Activated CD4-positive, alpha-beta T cell treated with anti-CD3 and anti-CD28 coated beads, Interleukin-2, amount 50 U/mL, for 48 hours (primary cell): Measurements from ENCODE around the gene LENG8.
"Not testable (repeated sequence)": the region's sequence is repeated elsewhere in the genome, so short reads cannot be mapped to it uniquely, and the experiment has no call there.

Experiments used
- DNase-seq, 2 experiments: peaks; one replicate each; pipeline ENCODE4 v3.0.0-alpha.2; 2020

The LENG8 gene

DNA sequence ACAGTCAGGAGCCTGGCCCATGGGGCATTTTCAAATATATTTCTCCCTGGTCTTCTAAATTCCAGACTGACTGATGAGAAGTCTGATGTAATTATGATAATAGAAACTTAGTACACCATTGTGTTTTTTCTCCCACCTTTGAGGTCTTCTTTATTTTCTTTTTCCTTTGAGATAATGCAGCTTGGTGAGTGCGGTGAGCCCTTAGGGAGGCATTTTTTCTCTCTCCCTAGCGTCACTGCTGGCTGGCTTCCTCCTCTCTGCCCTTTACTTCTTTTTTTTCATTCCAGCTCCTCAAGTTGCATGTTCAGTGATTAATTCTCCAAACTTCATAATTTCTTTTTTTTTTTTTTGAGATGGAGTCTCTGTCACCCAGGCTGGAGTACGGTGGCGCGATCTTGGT, 36.9 kb downstream of the LENG8 start:
- DNase-seq: no peak

- DNase-seq: no peak
Measured at GRCh38 chr19:54489341-54489740, 40.3 kb downstream of the LENG8 start.

GRCh38 chr19:54489766-54490165, 40.8 kb downstream of the LENG8 start:
- DNase-seq: no peak

GRCh38 chr19:54492568-54492967, 43.6 kb downstream of the LENG8 start:
- DNase-seq: no peak

GRCh38 chr19:54493056-54493455, 44.1 kb downstream of the LENG8 start:
- not testable (repeated sequence) for DNase-seq

DNA sequence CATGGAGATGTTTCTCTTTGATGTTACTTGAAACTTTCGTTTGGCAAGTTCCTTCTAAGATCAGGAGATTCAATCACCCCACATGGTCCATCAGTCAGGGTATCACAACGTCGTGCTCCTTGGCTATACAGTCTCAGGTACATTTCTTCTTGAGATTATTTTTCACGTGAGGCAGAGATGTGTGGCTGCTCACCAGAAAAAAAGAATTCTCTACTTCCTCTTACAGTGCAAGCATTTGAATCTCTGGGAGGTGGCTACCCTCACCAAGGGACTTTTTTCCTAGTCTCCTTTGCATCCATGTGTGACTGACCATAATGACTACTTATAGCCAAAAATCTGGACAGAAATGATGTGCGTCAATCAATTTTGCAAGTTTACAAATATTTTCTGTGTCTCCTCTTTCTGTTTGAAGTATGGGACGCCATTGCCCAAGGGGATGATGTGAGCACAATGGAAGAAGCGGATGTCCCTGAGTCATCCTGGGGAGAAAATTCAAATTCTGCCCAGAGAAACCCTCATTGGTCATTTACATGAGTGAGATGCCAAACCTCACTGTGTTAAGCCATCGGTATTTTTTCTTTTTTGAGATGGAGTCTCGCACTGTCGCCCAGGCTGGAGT, 45.1 kb downstream of the LENG8 start:
- no peak for DNase-seq

GRCh38 chr19:54495284-54495683, 46.3 kb downstream of the LENG8 start:
- not testable (repeated sequence) for DNase-seq

- peak in 1 of 2 experiments; percentile 9 for DNase-seq
Measured at GRCh38 chr19:54497747-54498450, 48.9 kb downstream of the LENG8 start.

DNA sequence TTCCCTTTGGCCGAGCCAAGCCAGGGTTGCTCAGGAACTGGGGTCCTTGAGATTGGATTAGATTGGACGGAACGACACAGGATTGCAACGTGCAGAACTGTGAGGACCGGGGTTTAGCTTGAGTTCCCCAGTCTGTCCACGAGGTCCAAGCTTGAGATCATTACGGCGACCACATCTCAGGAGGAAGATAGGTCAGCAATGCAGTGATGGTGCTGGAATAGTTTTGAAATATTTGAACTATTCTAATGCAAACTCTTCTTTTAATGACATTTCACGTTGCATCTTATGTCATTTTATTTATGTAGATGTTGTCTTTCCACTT, 49.4 kb downstream of the LENG8 start:
- DNase-seq: not testable (repeated sequence)

DNA sequence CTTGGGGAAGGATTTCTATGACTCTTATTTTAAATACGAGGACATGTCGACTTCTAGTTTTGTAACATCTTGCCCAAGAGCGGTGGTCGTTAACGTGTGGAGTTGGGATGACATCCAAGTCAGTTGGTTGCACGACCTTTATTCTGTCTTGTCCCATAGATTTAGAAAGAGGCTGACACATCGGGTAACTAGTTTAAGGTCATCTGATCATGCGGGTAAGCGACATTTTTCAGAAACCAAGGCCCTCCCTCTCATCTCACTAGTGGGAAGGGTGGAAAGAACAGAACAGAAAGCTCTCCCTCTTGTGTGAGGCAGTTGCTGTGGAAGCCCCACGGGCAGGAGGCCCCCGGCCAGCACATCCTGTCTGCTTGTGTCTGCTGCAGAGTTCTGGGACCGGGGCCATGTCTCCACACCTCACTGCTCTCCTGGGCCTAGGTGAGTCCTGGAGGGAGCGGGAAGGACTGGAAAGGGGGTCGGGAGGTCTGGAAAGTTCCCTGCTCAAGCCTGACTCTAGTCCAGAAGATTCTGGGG, 53.6 kb downstream of the LENG8 start, which contains the start of gene LAIR2:
LAIR2 (plus strand) TSS at position 314 of the 531 bp plus-strand sequence; CDS start at position 402, 88 bp downstream.
- no peak for DNase-seq

DNA sequence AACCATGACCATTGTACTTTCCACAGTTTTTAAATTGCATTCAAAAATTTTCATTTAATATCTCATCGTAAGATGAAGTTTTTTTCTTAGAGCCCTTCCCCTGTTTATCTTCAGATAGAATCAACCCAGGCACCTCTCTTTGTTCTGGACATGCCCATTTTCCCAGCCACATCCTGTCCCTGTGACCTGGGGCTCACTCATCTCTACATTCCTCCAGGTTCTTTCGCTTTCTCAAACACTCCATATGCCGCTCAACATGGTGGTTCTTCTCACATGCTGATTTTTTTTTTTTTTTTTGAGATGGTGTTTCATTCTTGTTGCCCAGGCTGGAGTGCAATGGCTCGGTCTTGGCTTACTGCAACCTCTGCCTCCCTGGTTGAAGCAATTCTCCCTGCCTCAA, 56.5 kb downstream of the LENG8 start:
- not testable (repeated sequence) for DNase-seq

DNA sequence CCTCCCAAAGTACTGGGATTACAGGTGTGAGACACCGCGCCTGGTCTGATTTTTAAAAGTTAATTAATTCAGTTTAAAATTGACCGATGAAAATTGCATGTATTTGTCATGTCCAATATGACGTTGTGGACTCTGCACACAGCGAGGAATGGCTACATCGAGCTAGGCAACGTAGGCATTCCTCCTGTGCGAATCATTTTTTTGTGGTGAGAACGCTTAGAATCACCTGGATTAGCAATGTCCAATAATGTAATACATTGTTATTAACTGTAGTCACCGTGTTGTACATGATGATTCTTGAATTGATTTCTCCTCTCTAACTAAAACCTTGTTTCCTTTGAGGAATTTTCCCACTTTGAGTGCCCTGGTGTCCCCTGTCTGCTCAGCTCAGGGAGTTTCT, 57.1 kb downstream of the LENG8 start:
- DNase-seq: no peak

- not testable (repeated sequence) for DNase-seq
Measured at GRCh38 chr19:54507038-54507717, 58.2 kb downstream of the LENG8 start.

DNA sequence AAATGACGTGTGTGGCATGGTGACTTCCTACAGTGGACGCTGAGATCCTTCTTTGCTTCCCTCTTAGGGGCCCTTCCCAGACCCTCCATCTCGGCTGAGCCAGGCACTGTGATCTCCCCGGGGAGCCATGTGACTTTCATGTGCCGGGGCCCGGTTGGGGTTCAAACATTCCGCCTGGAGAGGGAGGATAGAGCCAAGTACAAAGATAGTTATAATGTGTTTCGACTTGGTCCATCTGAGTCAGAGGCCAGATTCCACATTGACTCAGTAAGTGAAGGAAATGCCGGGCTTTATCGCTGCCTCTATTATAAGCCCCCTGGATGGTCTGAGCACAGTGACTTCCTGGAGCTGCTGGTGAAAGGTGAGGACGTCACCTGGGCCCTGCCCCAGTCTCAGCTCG, 58.8 kb downstream of the LENG8 start:
- no peak for DNase-seq

DNA sequence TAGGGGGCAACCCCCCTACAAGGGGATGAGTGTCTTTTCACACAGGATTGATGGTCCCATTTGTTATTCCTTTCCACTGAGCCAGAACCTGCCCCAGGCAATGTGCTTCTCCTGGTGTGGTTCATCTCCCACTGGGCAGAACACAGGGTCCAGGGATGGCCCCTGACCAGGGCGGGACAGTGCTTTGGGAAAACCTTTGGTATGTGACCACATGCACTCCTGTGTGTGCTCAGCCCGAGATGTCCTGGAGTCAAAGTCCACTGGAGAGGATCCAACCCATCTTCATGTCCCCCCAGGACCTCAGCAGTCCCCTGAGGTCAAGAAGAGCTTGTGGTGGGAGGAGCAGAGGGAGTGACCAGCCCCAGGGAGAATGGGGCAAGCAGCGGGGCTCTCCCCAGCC, 59.5 kb downstream of the LENG8 start:
- DNase-seq: not testable (repeated sequence)

DNA sequence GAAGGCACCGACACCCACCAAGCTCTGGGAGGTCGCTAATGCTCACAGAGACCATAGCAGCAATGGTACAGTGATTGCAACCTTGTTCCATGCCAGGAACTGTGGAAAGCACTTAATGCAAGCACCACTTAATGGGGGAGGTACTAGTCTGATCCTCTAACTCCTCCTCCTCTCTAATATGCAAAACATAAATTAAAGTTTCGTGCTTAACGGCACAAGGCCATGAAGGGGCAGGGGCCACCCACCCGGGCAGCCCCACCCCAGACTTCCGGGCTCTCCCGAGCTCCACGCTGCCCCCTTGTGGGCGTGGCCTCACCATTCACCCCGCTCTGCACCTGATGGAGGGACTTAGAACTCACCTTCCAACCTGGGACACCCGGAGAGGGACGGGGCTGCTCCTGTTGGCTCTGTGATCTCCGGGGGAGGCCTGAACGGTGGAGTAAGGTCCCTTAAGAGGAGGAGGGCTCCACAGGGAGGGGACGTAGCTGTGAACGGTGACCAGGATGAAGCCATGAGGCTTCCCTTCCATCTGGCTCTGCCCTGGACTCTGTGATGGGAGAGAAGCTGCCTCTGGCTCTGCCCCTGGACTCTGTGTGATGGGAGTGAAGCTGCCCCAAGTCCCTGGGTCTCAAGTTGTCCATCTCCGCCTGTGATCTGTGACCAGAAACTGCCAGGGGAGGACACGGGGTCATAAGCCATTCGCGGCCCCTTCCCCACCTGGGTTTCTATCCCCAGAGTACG, 60.4 kb downstream of the LENG8 start:
- not testable (repeated sequence) for DNase-seq
